ENCODE results near the gene KDM4E.
A peak's percentile ranks its signal among the peaks of the same experiment; 100 is the strongest.
"Not testable (repeated sequence)": the region's sequence is repeated elsewhere in the genome, so short reads cannot be mapped to it uniquely, and the experiment has no call there.

KDM4E gene

DNA sequence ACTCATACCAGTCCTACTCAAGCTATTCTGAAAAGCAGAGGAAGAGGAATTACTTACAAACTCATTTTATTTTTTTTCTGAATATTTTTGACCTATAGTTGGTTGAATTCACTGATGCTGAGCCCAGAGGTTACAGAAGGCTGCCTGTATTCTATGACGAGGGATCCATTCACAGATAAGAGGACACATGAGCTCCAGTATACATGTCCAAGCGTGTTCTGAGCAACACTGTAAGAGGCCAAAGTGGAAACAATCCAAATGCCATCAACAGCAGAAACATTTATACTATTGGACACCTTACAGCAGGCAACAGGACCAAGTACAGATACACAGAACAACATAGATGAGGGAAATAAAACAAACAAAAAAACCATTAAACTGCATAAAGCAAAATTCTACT is 10.3 kb downstream of the KDM4E start:
- H3K27ac Mint-ChIP-seq = no peak overlapping the region
- no peaks in the 10 kb centered on the region for H3K9me3 Mint-ChIP-seq
- no peak overlapping the region for H3K4me3 Mint-ChIP-seq
- H3K36me3 Mint-ChIP-seq (ENCODE audit: low read depth) = no peaks in the 10 kb centered on the region
- H3K27me3 Mint-ChIP-seq = peaks cover 32% of the 10 kb centered on the region
- H3K4me1 Mint-ChIP-seq (ENCODE audit: low read depth) = no peaks in the 10 kb centered on the region

DNA sequence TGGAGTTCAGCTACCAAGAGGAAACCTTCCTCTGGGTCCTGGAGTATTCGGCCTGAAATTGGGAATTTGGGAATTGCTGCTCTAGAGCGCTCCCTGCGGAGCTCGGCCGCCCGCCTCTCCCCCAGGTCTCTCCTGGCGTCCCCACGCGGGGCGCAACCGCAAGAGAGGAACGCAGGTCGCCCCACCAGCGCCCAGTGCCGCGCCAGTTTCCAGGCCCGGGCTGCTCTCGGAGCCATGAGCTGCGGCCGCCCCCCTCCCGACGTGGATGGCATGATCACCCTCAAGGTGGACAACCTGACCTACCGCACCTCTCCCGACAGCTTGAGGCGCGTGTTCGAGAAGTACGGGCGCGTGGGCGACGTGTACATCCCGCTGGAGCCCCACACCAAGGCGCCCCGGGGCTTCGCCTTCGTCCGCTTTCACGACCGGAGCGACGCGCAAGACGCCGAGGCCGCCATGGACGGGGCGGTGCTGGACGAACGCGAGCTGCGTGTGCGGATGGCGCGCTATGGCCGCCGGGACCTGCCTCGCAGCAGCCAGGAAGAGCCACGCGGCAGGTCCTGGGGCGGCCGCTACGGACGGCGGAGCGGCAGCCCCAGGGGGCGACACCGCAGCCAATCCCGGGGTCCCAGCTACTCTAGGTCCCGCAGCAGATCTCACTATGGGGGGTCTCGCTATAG is 12.4 kb downstream of the KDM4E start:
- not testable (repeated sequence) for H3K36me3 Mint-ChIP-seq (ENCODE audit: low read depth)

GRCh38 chr11:95042239-95042638 is 17.2 kb downstream of the KDM4E start:
- Mint-ChIP-seq H3K27me3 (peaks cover 34% of the 10 kb centered on the region), H3K36me3 (ENCODE audit: low read depth) (no peaks in the 10 kb centered on the region), H3K27ac (no peak overlapping the region), H3K4me3 (no peak overlapping the region), H3K4me1 (ENCODE audit: low read depth) (no peaks in the 10 kb centered on the region), H3K9me3 (no peaks in the 10 kb centered on the region)

More for the DNA sequence above, 12.4 kb downstream of the KDM4E start:
- not testable (repeated sequence) for H3K27ac Mint-ChIP-seq; H3K4me1 Mint-ChIP-seq (ENCODE audit: low read depth); H3K4me3 Mint-ChIP-seq; H3K9me3 Mint-ChIP-seq
- peaks cover 29% of the 10 kb centered on the region for H3K27me3 Mint-ChIP-seq

DNA sequence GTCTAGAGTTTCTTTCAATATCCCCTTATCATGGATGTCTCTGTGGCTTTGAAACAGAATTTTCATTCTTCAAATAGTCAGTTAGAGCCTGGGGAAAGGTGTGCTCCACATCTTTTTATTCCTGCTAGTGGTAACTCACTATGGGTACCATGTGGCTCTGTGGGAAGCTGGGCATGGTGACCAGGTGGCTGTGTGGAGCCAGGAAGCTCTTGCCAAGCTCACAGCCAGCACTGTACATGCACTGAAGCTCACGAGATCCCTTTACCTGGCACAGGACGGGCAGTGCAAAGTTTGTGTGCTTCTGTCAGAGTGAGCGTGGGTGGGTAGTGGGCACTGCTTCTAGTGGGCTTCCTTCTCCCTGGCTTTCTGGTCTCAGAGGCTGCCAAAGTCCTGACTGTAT is 17.8 kb downstream of the KDM4E start:
- Mint-ChIP-seq H3K27ac (no peak overlapping the region), H3K9me3 (no peaks in the 10 kb centered on the region), H3K4me3 (no peak overlapping the region), H3K27me3 (peaks cover 34% of the 10 kb centered on the region), H3K4me1 (ENCODE audit: low read depth) (no peaks in the 10 kb centered on the region), H3K36me3 (ENCODE audit: low read depth) (no peaks in the 10 kb centered on the region)

- Mint-ChIP-seq H3K27ac (no peak overlapping the region), H3K4me3 (no peak overlapping the region), H3K4me1 (ENCODE audit: low read depth) (no peaks in the 10 kb centered on the region), H3K9me3 (no peaks in the 10 kb centered on the region), H3K36me3 (ENCODE audit: low read depth) (no peaks in the 10 kb centered on the region), H3K27me3 (peaks cover 31% of the 10 kb centered on the region)
These were observed 19.0 kb downstream of the KDM4E start for GRCh38 chr11:95044010-95044409.

- no peaks in the 10 kb centered on the region for H3K4me1 Mint-ChIP-seq (ENCODE audit: low read depth)
- H3K27me3 Mint-ChIP-seq = peaks cover 31% of the 10 kb centered on the region
- no peaks in the 10 kb centered on the region for H3K36me3 Mint-ChIP-seq (ENCODE audit: low read depth)
These were observed 20.8 kb downstream of the KDM4E start for GRCh38 chr11:95045812-95046211.

DNA sequence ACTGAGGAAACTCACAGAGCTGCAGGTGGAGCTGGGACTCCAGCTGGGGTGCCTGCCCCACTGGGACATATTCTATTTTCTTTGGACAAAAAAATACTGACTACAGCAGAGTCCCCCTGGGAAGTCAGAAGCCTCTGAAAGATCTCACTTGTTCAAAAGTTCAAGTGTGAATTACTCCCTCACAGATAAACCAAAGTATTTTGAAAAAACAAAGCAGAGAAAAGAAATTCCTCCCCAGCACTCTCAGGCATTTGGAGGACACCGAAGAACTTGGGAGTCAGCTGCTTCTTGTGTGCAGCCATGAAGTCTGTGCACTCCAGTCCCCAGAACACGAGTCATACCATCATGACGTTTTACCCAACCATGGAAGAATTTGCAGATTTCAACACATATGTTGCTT is 24.1 kb downstream of the KDM4E start, which contains the start of gene KDM4F:
Gene KDM4F, plus strand, starts transcription at position 301 of the 400 bp plus-strand sequence.
- not testable (repeated sequence) for H3K27ac Mint-ChIP-seq; H3K9me3 Mint-ChIP-seq; H3K36me3 Mint-ChIP-seq (ENCODE audit: low read depth); H3K4me3 Mint-ChIP-seq; H3K4me1 Mint-ChIP-seq (ENCODE audit: low read depth)
- H3K27me3 Mint-ChIP-seq = peaks cover 45% of the 10 kb centered on the region

More at GRCh38 chr11:95045812-95046211, 20.8 kb downstream of the KDM4E start:
- Mint-ChIP-seq H3K27ac (no peak overlapping the region), H3K4me3 (no peak overlapping the region), H3K9me3 (no peaks in the 10 kb centered on the region)

- Mint-ChIP-seq H3K27ac (no peak overlapping the region), H3K27me3 (peaks cover 45% of the 10 kb centered on the region), H3K4me3 (no peak overlapping the region), H3K4me1 (ENCODE audit: low read depth) (peaks cover 5% of the 10 kb centered on the region), H3K36me3 (ENCODE audit: low read depth) (no peaks in the 10 kb centered on the region), H3K9me3 (no peaks in the 10 kb centered on the region)
These were observed 25.6 kb downstream of the KDM4E start for GRCh38 chr11:95050595-95051202.

- Mint-ChIP-seq H3K27me3 (peaks cover 43% of the 10 kb centered on the region), H3K27ac (no peak overlapping the region), H3K4me1 (ENCODE audit: low read depth) (peaks cover 5% of the 10 kb centered on the region), H3K36me3 (ENCODE audit: low read depth) (no peaks in the 10 kb centered on the region), H3K9me3 (no peaks in the 10 kb centered on the region), H3K4me3 (no peak overlapping the region)
These were observed 29.3 kb downstream of the KDM4E start for GRCh38 chr11:95054356-95054755.

DNA sequence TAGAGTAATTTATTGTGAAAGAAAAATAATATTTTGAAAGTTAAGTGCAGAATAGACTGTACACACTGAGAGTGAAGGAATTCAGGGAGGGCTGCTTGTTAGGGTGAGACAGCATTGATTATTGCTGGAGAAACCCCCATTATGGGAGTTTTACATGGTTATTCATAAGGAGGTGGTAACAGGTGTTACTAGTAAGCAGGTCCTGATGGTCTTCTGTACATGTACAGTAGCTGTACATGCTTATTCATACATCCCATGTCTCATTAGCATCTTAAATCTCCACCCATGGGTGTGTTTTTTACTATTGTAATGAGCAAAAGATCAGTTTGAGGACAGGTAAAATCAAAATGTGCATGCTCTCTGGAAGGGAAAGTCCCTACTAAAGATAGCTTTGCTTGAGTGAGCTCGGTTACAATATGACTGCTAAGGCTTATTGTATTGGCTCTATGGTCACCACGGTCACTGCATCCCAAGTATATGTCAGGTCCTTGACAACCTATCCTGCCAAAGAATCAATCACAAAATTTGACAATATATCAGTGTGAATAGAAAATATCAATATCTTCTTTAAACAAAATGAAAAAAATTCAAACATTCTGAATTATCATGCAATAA is 30.3 kb downstream of the KDM4E start:
- Mint-ChIP-seq H3K27ac (no peak overlapping the region), H3K4me3 (no peak overlapping the region), H3K4me1 (ENCODE audit: low read depth) (peaks cover 5% of the 10 kb centered on the region), H3K27me3 (peaks cover 43% of the 10 kb centered on the region), H3K36me3 (ENCODE audit: low read depth) (no peaks in the 10 kb centered on the region), H3K9me3 (no peaks in the 10 kb centered on the region)

- Mint-ChIP-seq H3K36me3 (ENCODE audit: low read depth) (no peaks in the 10 kb centered on the region), H3K9me3 (no peaks in the 10 kb centered on the region), H3K4me3 (no peak overlapping the region), H3K27ac (no peak overlapping the region), H3K27me3 (peaks cover 27% of the 10 kb centered on the region), H3K4me1 (ENCODE audit: low read depth) (peaks cover 5% of the 10 kb centered on the region)
These were observed 32.9 kb downstream of the KDM4E start for GRCh38 chr11:95057959-95058358.

DNA sequence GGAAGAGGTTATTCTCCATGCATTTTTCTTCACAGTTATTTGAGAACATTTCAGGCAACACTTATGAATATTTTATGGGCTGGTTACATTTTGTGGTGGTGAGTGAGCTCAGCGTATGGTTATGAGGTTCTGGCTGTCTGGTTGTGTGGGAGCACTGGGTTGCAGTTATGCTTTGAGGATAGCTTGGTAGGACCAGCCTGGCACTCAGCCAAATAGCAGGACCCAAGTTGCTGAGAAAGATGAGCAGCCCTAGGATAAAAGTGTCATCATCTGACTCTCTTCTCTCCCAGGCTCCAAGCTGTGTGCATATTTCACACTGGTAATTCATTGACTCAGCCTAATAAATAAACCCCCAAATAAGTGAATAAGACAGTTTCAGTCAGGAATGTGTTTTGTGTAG is 33.6 kb downstream of the KDM4E start:
- Mint-ChIP-seq H3K4me1 (ENCODE audit: low read depth) (peaks cover 5% of the 10 kb centered on the region), H3K27ac (no peak overlapping the region), H3K36me3 (ENCODE audit: low read depth) (no peaks in the 10 kb centered on the region), H3K4me3 (no peak overlapping the region), H3K27me3 (peaks cover 20% of the 10 kb centered on the region), H3K9me3 (no peaks in the 10 kb centered on the region)

- Mint-ChIP-seq H3K36me3 (ENCODE audit: low read depth) (no peaks in the 10 kb centered on the region), H3K9me3 (no peaks in the 10 kb centered on the region), H3K4me3 (no peak overlapping the region), H3K27ac (no peak overlapping the region), H3K27me3 (peaks cover 19% of the 10 kb centered on the region), H3K4me1 (ENCODE audit: low read depth) (peaks cover 5% of the 10 kb centered on the region)
These were observed 34.0 kb downstream of the KDM4E start for GRCh38 chr11:95059046-95059445.

GRCh38 chr11:95065336-95065735 is 40.3 kb downstream of the KDM4E start:
- no peak overlapping the region for H3K4me3 Mint-ChIP-seq
- no peaks in the 10 kb centered on the region for H3K27me3 Mint-ChIP-seq
- H3K36me3 Mint-ChIP-seq (ENCODE audit: low read depth) = peaks cover 19% of the 10 kb centered on the region
- H3K27ac Mint-ChIP-seq = no peak overlapping the region
- no peaks in the 10 kb centered on the region for H3K9me3 Mint-ChIP-seq
- peaks cover 15% of the 10 kb centered on the region for H3K4me1 Mint-ChIP-seq (ENCODE audit: low read depth)

DNA sequence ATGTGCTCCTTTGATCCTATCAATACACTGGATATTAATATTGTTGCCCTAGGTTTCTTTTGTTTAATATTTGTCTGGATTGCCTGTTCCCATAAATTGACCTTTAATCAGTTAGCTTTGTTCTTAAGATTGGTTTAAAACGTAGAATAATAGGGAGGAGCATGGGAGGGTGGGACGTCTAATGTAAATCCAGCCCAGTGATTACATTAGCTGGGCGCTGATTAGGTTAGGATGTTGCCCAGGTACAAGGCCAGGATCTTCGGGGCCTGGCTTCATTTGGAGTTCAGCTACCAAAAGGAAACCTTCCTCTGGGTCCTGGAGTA is 41.6 kb downstream of the KDM4E start, which contains the start of gene SRSF8:
Gene SRSF8, plus strand, starts transcription at position 204 of the 323 bp plus-strand sequence. CDS start 308 bp downstream, outside the sequence.
- no peaks in the 10 kb centered on the region for H3K9me3 Mint-ChIP-seq
- H3K36me3 Mint-ChIP-seq (ENCODE audit: low read depth) = peaks cover 25% of the 10 kb centered on the region
- no peaks in the 10 kb centered on the region for H3K27me3 Mint-ChIP-seq
- H3K27ac Mint-ChIP-seq = peak within 1 kb of the TSS; percentile 95
- peak within 1 kb of the TSS; percentile 99 for H3K4me3 Mint-ChIP-seq
- H3K4me1 Mint-ChIP-seq (ENCODE audit: low read depth) = peaks cover 26% of the 10 kb centered on the region
